ENCODE data around the gene ZNF221.

ZNF221 gene

DNA sequence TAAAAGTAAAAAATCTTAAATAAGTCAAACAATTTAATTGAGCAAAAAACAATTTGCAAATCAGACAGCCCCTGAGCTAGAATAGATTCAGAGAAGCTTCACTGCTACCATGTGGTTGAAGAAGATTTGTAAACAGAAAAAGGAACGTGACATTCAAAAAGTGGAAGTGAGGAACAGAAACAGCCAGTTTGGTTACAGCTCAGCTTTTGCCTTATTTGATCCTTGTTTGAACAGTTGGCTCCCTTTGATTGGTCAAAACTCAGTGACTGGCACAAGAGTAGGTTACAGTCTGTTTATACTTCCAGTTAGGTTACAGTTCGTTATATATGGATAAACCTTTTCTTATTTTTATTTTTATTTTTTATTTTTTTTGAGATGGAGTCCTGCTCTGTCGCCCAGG lies 5.8 kb downstream of the ZNF221 start:
- TF ChIP-seq, protein P1, sequence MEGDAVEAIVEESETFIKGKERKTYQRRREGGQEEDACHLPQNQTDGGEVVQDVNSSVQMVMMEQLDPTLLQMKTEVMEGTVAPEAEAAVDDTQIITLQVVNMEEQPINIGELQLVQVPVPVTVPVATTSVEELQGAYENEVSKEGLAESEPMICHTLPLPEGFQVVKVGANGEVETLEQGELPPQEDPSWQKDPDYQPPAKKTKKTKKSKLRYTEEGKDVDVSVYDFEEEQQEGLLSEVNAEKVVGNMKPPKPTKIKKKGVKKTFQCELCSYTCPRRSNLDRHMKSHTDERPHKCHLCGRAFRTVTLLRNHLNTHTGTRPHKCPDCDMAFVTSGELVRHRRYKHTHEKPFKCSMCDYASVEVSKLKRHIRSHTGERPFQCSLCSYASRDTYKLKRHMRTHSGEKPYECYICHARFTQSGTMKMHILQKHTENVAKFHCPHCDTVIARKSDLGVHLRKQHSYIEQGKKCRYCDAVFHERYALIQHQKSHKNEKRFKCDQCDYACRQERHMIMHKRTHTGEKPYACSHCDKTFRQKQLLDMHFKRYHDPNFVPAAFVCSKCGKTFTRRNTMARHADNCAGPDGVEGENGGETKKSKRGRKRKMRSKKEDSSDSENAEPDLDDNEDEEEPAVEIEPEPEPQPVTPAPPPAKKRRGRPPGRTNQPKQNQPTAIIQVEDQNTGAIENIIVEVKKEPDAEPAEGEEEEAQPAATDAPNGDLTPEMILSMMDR (conservative IDR thresholded peaks at IDR 0.05; ENCODE audit: low read depth) = no peak
- no peak overlapping the region for H3K27ac ChIP-seq
- DNase-seq (ENCODE audit: low spot score) = no peak
- ChIA-PET CTCF (no interaction called here), POLR2A (ENCODE audit: low non-redundant PET) (no interaction called here)

DNA sequence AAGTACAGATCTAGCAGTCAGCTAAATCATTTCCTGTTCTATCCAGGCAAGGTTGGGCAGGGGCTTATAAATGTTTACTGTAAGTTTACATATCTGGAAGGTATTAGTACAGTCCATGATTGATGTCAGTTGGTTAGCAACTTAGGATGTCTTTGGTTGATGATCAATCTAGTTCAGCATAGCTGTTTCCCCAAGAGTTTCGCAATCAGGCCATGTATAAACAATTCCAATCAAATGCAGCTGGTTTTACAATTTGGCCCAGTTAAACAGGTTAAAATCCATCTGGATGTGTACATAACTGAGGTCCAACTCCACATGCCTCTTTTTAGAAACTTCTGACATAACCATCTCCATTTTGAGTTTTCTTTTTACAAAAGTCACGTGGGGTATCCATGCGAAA lies 6.9 kb downstream of the ZNF221 start:
- no peak overlapping the region for H3K27ac ChIP-seq
- ChIA-PET CTCF (no interaction called here), POLR2A (ENCODE audit: low non-redundant PET) (no interaction called here)
- DNase-seq (ENCODE audit: low spot score) = no peak
- TF ChIP-seq, protein P1 (conservative IDR thresholded peaks at IDR 0.05; ENCODE audit: low read depth) = no peak

DNA sequence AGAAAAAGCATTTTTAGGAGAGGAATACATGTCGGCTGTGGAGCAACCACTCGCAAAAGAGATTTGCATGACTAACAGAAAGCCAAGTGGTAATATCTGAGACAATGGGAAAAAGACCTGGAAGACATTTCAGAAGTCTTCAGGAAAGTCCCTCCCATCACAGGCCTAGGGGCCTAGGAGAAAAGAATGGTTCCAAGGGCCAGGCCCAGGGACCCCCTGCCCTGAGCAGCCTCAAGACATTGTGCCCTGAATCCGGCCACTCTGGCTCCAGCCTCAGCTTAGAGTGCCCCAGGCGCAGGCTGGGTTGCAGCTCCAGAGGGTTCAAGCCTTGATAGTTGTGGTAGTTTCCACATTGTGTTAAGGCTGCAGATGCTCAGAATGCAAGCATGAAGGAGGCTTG lies 9.4 kb downstream of the ZNF221 start:
- ChIA-PET CTCF (interaction anchor here (0.6 kb wide), 1 partner anchor 14 kb away, joined by 5 read pairs; no protein-coding TSS in a partner anchor), POLR2A (ENCODE audit: low non-redundant PET) (no interaction called here)
- no peak overlapping the region for H3K27ac ChIP-seq
- TF ChIP-seq, protein P1 (conservative IDR thresholded peaks at IDR 0.05; ENCODE audit: low read depth) = no peak
- no peak for DNase-seq (ENCODE audit: low spot score)

DNA sequence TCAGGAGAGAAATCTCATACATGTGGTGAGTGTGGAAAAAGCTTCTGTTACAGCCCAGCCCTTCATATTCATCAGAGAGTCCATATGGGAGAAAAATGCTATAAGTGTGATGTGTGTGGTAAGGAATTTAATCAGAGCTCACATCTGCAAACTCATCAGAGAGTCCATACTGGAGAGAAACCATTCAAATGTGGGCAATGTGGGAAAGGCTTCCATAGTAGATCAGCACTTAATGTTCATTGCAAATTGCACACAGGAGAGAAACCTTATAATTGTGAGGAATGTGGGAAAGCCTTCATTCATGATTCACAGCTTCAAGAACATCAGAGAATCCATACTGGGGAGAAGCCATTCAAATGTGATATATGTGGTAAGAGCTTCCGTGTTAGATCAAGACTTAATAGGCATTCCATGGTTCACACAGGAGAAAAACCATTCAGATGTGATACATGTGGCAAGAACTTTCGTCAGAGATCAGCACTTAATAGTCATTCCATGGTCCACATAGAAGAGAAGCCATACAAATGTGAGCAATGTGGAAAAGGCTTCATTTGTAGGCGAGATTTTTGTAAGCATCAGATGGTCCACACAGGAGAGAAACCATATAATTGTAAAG lies 15.2 kb downstream of the ZNF221 start:
- DNase-seq (ENCODE audit: low spot score) = no peak
- H3K27ac ChIP-seq = no peak overlapping the region
- CTCF ChIA-PET = no interaction called here
- POLR2A ChIA-PET (ENCODE audit: low non-redundant PET) = no interaction called here
- TF ChIP-seq, protein P1 (conservative IDR thresholded peaks at IDR 0.05; ENCODE audit: low read depth) = no peak

DNA sequence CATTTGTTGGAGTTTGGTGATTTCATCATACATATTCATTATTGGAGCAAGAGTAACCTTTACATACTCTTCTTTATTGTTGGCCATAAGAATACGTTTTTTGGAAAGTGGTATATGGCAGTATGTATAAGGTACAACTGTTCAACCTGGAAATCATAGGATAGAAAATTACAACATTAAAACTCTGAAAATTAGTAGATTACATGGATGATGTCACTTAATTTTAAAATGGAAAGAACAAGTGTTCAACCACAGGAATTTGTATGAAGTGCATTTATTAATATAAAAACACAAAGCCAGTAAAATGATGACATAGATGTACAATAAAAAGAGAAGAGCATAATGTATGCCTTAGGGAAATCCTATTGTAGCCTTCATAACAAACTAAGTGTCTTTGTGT lies 25.7 kb downstream of the ZNF221 start:
- DNase-seq (ENCODE audit: low spot score) = no peak
- POLR2A ChIA-PET (ENCODE audit: low non-redundant PET) = no interaction called here
- CTCF ChIA-PET = interaction anchor here (0.7 kb wide), 1 partner anchor 121 kb away, joined by 3 read pairs; no protein-coding TSS in a partner anchor
- H3K27ac ChIP-seq = no peak overlapping the region
- TF ChIP-seq, protein P1 (conservative IDR thresholded peaks at IDR 0.05; ENCODE audit: low read depth) = no peak

DNA sequence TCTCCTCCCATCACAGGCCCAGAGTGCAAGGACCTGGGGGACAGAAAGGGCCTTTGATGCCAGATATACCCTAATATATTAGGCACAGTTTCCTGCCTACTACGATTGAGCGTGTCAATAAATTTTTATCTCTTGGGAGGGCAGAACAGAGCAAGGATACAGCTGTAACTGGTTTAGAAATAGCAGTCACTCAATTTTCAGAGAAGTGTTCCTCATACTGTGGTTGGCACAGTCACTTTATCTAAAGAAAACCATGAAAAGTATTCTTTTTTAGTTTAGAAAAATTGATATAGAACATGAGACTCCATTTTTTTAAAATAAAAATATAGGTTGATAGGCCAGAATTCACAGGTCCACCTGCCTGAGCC lies 32.5 kb downstream of the ZNF221 start:
- ChIA-PET CTCF (interaction anchor here (0.6 kb wide), 1 partner anchor 19 kb away, joined by 3 read pairs; the partner anchor contains the start of gene ZNF230), POLR2A (ENCODE audit: low non-redundant PET) (no interaction called here)
- peak overlapping the region; percentile 66 for H3K27ac ChIP-seq
- TF ChIP-seq, protein P1 (conservative IDR thresholded peaks at IDR 0.05; ENCODE audit: low read depth) = no peak
- no peak for DNase-seq (ENCODE audit: low spot score)

All from RWPE1 (cell line).